Cardiac fibroblast (primary cell): Measurements from ENCODE around the gene PIAS3.
"Not testable (repeated sequence)": the region's sequence is repeated elsewhere in the genome, so short reads cannot be mapped to it uniquely, and the experiment has no call there.

ENCODE experiments used
- DNase-seq, 2 donors: peaks; one replicate each; pipeline versions ENCODE4 v3.0.0 to v3.0.0-alpha.2; 2010; ENCODE audit warnings: low read depth in 2 of 2
- H3K4me3 ChIP-seq, 2 donors: replicated peaks in 1 of 2; 1 replicate in 1 of 2; 2 replicates in 1 of 2; pipeline ENCODE4 v1.5.1; 2011; ENCODE audit warnings: low read depth in 2 of 2, low read length in 2 of 2, mild to moderate bottlenecking in 2 of 2, moderate library complexity in 1 of 2
- CTCF ChIP-seq: IDR thresholded peaks from one replicate; pipeline ENCODE4 v1.5.1; 2011; ENCODE audit warnings: low read depth, mild to moderate bottlenecking, low read length, inconsistent platforms

Gene PIAS3

DNA sequence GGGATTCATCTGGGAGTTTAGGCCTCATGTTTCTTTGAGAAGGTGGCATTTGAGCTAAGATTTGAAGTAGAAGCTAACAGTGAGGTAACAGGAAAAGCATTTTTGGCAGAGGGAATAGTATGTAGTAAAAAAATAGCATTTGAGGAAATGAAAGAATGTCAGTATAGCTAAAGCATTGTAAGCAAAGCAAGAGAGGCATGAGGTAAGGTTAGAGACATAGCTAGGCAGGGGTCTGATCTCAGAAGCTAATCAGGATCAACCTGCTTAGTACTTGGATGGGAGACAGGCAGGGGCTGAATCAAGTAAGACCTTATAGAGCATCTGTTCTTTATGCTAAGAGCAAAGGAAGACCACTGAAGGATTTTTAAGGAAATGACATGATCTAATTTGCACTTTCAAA, 30.9 kb downstream of the PIAS3 start:
- no peak overlapping the region for H3K4me3 ChIP-seq
- no peak for TF ChIP-seq CTCF
- no peak for DNase-seq

DNA sequence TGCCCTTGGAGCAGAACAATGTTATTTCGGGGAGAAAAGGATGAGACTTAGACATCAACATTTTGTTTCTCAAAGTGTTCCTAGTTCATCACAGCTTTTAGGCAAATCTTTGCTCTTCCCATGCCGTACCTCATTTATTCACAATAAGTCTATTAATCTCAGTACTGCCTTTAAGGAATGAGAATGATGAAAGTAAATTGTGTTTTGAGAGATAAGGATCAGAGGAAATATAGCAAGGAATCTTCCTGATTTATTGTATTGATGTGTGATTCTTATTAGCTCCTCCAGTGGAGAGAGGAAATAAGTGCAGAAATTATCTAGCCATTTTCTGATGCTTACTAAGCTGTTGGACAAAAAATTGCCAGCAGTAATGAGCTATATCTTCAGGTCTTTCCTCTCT, 32.9 kb downstream of the PIAS3 start:
- H3K4me3 ChIP-seq = no peak overlapping the region
- no peak for DNase-seq
- TF ChIP-seq CTCF = no peak

GRCh38 chr1:145824499-145824842, 34.4 kb downstream of the PIAS3 start:
- no peak for TF ChIP-seq CTCF
- no peak for DNase-seq
- peak overlapping the region; percentile 77 to 95 for H3K4me3 ChIP-seq

- H3K4me3 ChIP-seq = peak within 1 kb of the TSS; percentile 77 to 95
- TF ChIP-seq CTCF = no peak
- peak; percentile 91 to 95 for DNase-seq
Measured at GRCh38 chr1:145823565-145824498, 35.0 kb downstream of the PIAS3 start, which contains the start of the genes POLR3C and RNF115. Gene POLR3C, plus strand, starts transcription at chr1:145824200. Its CDS starts 1,577 bp downstream, at chr1:145825777. Gene RNF115, minus strand, starts transcription at chr1:145824095. Its CDS starts 222 bp downstream, at chr1:145823873.

GRCh38 chr1:145822779-145823331, 36.0 kb downstream of the PIAS3 start:
- peak overlapping the region in 1 of 2 donors; percentile 37 for H3K4me3 ChIP-seq

GRCh38 chr1:145818095-145818494, 40.8 kb downstream of the PIAS3 start:
- DNase-seq = peak; percentile 52 to 61
- H3K4me3 ChIP-seq = not testable (repeated sequence)

More at GRCh38 chr1:145822779-145823331, 36.0 kb downstream of the PIAS3 start:
- DNase-seq = not testable (repeated sequence)

DNA sequence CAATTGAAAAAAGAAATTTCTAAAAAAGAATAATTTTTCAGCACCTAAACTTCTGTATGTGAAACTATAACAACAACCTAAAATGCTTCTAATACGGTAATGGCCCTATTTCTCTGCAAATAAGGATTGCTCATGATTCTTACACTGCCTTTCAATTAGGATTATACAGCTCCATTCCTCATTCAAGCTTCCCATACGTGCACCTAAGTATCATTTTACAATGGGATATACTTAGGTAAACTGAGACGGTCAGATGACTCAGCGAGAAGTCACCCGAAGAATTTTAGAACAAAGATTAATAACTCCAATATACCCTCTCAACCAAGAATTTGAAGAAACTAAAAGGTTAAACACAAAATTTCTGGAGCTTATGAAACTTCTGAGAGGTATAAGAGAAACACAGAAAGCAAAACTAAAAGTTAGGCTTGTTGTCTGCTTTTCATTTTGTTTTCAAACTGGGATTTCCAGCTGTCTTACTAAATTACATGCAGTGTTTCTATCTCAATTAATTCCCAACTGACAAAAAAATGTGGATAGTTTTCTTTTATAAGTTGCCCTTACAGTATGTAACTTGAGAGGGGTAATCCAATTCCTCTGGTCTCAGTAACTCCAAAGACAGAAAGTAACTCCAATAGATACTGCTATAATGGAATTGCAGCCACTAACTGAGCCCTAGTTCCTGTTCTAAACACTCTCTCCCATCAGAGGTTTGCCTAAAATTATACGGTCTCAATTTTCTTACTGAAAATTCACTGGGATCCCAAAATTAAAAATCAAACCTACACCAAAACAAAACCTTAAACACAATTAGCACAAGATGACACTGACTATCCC, 45.7 kb downstream of the PIAS3 start:
- H3K4me3 ChIP-seq, DNase-seq: not testable (repeated sequence)

DNA sequence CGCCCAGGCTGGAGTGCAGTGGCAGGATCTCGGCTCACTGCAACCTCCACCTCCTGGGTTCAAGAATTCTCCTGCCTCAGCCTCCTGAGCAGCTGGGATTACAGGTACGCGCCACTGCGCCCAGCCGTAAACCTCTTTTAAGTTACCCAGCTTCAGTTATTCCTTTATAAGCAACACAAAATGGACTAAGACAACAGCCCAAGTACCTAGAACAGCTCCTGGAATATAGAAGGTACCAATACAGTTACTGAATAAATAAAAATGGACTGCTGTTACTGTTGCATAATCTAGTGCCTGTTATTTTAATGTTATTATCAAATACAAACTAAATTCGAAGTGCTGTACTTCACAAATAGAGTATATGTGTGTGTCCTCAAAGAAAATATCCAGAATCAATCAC, 52.0 kb downstream of the PIAS3 start:
- H3K4me3 ChIP-seq = no peak overlapping the region
- DNase-seq = no peak
- no peak for TF ChIP-seq CTCF
